HG02798 (cell line): ENCODE data around the gene LBR.
"Not testable (repeated sequence)": the region's sequence is repeated elsewhere in the genome, so short reads cannot be mapped to it uniquely, and the experiment has no call there.

ENCODE experiments used
- ATAC-seq: cut with Tn5 transposase; IDR thresholded peaks from one replicate; pipeline ENCODE4 v1.9.1; 2021; ENCODE audit warnings: mild to moderate bottlenecking; ENCODE audit not compliant: unreplicated experiment, poor library complexity

LBR gene

DNA sequence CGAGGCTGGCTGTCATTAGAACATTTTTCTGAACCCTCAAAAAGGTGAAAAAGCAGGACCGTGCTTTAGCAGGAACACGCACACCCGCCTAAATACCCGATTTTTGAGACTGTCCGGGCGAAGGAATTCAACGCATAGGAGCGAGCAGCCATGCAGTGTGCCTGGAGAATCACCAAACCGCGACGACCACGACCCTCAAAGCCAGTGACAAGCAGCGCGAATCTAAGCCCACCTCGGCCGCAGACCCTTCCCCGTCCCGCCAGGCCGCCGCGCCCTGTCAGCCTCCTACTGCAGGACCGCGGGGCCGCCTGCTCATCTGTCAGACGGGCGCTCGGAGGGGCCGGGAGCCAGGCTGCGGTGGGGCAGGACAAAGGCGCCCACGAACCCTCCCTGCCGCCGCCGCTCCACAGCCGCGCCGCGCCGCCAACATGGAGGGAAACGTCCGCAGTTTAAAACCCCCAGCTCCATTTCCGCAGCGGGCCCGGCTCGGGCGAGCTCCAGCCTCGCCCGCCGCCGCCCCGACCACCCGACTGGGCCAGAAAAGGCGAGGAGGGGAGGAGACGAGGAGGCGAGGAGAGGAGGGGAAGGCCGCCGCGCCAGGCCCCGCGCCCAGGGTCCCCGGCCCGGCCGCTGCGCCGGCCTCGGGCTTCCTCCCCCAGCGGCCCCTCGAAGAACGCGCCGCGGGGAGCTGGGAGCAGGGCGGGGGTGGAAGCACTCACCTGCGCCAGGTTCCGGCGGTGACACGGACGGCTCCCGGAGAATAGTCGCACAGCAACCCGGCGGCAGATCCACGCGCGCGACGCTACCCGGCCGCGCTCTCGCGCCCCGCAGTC, at the start of gene LBR:
Gene LBR, minus strand, starts transcription at position 804 of the 833 bp plus-strand sequence. CDS start 3,963 bp downstream, outside the sequence.
- peak; percentile 34 for ATAC-seq

DNA sequence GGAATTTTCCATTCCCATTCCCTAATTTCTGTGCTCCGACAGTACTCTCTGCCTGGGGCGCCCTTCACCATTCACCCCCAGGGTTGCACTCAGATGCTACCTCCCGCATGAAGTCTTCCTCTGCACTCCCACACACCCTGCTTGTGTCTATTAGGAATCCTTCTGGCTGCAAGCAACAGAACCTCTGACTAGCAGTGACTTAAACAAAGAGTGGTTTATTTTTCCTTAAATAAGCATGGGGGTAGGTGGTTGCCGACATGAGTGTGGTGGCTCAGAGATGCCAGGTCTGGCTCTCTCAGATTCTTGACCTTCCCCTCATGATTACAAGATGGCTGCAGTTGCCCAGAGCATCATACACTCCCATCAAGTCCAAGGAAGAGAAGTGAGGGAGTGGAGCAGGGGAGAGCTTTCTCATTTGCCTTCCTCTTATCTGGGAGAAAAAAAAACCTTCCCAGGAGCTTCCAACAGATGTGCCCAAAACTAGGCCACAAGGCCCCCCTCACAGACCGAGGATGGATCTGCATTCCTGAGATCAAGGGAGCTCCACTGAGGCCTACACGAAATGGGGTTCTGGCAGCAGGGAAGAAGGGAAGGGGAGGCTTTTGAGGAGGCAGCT, 49.6 kb upstream of the LBR start:
- ATAC-seq, result no peak

DNA sequence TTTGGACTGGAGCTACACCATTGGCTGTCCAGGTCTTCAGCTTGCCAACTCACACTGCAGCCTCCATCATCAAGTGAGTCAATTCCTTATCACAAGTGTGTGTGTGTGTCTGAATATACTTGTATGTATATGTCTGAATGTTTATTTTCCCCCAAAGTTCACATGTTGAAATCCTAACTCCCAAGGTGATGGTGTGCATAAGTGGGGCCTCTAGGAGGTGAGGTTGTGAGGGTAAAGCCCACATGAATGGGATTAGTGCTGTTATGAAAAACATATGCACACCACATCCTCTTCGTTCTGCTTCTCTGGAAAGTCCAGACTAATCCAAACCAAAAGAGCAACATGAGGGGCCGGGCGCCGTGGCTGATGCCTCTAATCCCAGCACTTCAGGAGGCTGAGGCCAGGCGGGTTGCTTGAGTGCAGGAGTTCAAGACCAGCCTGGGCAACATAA, 48.7 kb upstream of the LBR start:
- no peak for ATAC-seq

DNA sequence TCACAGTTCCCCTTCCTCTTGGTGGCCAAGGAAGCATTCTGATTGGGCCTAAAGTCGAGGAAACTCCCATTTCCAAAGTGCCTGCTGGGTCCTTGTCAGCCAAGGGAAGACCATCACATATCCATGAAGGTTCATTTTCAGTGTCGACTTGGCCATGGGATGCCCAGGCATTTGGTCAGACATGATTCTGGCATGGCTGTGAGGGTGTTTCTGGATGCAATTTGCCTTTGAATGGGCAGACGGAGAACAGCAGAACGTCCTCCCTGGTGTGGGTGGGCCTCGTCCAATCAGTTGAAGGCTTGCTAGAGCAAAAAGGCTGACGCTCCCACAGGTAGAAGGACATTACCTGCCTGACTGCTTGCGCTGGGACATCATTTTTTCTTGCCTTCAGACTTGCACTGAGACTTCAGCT, 48.3 kb upstream of the LBR start:
- no peak for ATAC-seq

DNA sequence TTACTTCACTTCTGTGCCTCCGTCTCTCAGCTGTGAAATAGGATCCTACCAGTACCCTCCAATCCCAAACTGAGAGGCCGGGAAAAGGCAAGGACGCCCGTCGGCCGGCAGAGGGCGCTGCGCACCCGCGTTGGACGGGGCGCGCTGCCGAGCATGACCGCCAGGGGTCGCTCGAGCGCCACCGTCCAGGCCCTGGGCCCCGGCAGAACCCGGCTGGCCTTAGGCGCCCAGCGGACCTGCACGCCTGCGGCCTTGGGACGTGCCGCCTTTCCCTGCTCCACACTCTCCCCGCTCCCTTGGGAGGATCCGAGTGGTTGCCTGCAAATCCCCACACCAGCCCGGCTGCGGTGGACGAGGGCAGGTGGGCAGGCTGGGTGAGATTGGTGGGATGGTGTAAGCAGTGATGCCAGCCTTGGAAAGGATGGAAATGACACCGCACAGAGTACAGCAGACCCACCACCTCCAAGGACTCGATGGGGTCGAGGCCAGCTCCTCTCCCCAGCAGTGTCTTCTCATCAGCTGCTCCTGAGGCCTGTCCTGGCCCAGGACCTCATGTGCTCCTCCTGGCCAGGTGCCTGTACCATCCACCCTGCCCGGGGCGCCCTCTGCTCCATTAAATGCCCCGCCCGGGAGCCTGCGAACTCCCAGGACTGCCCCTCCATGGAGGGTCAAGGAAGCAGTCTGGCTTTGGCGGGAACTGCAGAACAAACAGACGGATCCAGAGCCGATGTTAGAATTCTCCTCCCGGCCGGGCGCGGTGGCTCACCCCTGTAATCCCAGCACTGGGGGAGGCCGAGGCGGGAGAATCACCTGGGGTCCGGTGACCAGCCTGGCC, 47.4 kb upstream of the LBR start:
- ATAC-seq, result peak; percentile 87

DNA sequence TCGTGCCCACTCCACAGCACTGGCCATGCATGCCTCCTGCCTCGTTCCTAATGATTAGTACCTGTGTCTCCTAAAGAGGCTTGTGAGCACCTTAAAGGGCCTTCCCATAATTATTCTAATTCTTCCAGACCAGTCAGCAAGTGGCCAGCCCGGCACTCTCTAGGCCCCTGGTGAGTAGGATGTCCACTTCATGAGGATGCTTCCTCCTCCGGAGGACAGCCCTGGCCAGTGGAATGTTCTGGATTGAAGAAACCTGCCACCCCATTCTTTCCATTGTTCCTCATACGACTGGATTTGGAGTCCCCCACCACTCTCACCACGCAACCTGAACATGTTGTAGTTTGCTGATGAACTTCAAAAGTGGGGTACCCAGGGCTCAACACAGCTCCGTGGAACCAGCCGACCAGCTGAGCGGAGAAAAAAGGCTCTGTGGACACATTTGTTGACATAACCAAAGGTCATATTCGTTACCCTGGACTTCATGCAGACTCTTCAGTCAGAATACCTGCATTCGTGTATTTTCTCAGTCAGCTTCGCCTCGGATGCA, 46.7 kb upstream of the LBR start:
- no peak for ATAC-seq

DNA sequence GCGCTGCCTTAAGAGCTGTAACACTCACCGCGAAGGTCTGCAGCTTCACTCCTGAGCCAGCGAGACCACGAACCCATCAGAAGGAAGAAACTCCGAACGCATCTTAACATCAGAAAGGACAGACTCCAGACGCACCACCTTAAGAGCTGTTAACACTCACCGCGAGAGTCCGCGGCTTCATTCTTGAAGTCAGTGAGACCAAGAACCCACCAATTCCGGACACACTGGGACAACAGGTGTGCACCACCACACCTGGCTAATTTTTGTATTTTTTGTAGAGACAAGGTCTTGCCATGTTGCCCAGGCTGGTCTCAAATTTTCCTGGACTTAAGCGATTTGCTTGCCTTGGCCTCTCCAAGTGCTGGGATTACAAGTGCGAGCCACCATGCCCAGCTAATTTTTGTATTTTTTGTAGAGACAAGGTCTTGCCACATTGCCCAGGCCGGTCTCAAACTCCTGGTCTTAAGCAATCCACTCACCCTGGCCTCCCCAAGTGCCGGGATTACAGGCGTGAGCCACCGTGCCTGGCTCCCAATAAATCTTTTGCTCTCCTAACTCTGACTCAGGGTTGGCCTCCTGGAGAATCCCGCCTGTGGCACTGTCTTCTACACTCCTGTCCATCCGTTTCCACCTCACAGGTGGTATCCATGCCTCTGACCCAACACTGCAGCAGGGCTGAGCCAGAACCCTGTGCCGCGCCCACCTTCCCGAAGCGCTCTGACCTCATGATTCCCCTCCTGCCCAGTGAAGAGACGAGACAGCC, 46.0 kb upstream of the LBR start:
- not testable (repeated sequence) for ATAC-seq

DNA sequence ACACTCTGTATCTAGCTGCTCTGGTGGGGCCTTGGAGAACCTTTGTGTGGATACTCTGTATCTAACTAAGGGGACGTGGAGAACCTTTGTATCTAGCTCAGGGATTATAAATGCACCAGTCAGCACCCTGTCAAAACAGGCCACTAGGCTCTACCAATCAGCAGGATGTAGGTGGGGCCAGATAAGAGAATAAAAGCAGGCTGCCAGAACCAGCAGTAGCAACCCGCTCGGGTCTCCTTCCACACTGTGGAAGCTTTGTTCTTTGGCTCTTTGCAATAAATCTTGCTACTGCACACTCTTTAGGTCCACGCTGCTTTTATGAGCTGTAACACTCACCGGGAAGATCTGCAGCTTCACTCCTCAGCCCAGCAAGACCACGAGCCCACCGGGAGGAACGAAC, 45.4 kb upstream of the LBR start:
- ATAC-seq, result not testable (repeated sequence)

DNA sequence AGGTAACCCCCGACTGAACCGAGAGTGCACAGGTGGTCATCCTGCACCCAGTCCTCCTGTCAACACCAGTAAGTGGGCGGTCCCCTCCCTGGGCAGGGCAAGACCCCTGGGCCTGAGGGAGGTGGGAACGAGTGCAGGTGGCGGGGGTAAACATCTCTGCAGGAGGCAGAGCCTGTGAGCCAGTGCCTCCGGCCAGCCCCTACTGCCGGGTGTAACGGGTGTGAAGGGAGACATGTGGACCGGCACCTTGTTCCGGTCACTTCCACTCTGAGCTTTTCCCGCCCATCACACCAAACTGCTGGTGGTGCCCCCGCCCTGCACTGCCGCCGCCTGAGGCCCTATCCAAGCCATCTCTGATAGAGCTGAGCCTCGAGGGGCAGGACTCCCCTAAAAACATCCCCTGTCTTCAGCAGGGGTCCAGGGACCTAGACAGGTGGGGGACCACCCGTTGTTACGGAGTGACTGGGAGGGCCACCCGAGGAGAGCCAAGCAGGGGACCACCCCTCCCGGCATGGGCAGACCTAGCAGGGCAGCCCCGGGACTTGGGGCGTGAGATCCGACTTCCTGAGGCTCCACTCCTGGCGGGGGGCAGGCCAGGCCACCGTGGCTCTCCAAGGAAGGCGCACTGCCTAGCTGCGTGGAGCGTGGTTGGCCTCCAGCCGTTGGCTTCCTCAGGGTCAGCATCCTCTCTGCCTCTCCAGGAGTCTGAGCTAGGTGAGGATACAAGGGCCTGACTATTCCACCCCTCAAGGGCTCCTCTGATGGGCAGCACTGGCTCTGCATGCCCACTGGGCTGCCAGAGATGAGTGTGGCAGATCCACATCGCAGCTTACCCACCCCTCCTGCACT, 43.8 kb upstream of the LBR start:
- no peak for ATAC-seq

DNA sequence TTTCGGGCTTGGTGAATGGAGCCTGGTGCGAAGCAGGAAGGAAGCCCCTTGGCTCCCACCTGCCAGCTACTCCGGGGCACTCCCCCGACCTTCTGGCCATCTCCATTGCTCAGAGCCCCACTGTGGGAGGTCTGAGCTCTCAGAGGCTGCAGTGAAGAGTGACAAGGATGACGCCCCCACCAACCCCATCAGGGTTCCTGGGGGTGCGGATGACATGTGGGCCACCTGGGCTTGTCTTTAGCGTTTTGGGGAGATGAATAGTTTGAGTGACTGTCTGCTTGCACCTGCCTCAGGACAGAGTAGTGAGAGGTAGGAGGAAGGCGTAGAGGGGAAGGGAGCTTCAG, 43.2 kb upstream of the LBR start:
- ATAC-seq, result no peak

DNA sequence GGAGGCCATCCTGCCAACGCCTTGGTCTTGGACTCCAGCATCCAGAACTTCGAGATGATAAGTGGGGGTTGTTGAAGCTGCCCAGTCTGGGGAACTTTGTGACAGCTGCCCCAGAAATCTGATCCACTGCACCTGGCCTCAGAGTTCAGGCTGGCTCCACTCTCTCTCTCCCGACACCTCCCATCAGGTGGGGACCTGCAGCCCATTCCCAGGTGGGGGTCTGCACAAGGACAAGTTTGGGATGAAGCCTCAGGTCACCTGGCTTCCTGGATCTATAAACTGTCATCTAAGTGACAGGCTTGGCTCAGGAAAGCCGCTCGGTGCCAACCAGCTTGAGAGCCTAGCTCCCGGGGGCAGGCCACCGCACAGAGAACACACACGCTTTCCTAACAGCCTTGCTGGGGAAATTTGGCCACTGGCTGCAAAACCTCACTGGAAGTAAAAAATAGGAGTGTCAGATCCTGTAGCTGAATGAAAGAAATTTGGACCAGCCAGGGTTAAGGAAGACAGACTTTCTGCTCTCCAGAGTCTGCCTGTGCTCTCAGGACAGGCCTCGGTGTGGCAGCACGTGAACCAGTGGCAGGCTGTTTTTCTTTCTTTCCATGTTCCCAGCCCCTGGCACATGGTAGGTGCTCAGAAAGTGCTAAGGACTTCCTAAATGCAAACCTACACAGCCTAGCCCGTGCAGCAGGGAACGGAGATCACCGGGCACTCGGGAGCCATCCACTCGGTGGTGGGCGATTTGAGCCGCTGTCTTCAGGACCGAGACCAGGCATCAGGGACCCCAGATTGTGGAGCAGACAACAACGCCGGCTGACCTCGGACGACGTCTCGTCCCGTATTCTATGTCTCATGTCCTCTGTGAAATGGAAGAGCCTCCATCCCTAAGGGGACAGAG, 42.6 kb upstream of the LBR start:
- no peak for ATAC-seq

DNA sequence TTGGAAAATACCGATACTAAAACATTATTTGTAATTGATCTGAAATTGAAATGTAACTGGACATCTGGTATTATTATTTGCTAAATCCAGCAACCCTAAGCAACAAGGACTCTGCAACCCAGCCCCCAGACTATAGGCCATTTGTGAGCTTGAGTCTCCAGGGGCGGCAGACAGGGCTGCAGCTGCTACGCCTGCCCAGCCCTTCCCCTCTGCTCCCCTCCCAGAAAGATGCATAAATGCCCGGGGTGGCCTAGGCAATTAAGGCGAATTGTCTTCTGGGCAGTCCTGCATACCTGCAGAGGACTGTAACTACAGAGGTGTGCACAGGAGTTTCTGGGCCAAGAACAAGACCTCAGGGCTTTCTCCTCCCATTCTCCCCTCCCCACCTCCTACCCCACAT, 41.2 kb upstream of the LBR start:
- ATAC-seq, result no peak

DNA sequence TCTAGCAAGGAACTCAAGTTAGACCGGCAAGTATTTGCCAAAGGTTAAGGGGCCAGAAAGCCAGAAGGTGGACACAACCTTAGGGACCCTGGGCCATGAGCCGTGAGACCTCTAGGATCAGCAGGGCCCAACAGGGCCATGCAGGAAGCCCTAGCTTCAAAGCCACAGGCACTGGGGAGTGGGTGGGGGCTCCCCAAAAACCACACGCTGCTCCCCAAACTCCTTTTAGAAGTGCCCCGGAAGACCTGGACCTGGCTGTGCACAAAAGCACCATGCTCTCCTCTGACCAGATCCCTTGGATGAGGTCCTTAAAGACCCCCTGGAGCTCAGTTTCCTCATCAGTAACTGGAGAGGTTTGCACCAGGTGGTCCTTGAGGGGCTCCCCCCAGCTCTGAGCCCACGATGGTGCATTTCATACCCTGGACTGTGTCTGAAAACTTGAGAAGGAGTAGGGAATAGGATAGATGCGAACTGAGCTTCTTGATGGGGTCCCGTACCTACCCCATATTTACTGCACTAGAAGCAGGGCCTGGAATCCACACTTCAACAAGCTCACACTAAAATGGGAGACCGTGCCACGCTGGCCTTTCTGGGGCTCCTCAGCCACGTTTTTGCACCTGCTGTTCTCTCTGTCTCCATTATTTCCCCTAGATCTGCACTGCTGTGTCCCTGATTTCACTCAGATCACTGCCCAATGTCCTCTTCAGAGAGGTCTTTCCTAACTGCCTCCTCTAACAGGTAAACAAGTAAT, 40.6 kb upstream of the LBR start:
- ATAC-seq, result no peak

DNA sequence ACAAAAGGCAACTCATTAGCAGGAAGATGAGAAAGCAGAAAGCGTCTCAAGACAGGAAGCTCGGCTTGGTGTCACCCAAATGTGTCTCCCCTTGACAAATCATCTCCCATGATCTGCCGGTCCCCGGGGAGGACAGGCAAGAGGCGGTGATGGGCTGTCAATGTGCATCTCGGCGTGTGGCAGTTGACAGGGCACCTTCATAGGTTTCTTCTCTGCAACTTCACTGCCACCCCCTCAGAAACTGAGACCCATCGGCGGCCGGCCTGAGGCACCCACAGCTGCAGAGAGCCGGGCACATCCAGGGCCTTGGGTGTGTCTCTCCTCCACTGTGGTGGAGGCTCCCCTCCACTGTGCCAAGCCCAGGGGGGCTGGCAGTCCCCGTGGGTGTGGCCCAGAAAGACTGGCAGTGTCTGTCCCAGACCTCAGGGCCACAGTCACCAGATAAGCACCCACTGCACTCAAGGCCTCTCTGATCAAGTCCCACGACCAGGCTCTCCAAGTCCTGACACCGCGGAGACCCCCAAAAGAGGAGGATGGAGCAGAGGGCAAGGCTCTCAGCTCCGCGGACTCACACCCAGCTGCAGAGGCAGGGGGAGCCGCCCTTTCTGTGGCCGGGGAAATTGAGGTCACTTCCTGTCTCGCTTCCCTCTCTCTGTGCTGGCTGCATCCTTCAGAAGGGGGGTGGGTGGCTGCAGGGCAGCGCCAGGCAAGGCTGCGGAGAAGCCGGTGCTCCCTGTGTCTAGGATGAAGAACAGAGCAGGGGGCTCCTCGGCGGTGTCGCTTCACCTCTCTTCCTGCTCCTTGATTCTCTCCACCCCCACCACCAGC, 39.6 kb upstream of the LBR start:
- peak; percentile 96 for ATAC-seq

DNA sequence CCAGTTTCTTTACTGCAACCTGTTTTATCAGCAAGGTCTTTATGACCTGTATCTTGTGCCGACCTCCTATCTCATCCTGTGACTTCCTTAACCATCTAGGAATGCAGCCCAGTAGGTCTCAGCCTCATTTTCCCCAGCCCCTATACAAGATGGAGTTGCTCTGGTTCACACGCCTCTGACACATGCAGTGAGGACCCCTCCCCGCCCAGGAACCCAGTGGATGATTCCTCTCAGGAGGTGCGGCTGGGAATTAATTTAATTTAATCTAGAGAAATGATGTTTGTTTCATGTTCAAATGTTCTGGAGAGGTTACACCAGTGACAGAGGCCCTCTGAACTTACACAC, 39.0 kb upstream of the LBR start:
- no peak for ATAC-seq

DNA sequence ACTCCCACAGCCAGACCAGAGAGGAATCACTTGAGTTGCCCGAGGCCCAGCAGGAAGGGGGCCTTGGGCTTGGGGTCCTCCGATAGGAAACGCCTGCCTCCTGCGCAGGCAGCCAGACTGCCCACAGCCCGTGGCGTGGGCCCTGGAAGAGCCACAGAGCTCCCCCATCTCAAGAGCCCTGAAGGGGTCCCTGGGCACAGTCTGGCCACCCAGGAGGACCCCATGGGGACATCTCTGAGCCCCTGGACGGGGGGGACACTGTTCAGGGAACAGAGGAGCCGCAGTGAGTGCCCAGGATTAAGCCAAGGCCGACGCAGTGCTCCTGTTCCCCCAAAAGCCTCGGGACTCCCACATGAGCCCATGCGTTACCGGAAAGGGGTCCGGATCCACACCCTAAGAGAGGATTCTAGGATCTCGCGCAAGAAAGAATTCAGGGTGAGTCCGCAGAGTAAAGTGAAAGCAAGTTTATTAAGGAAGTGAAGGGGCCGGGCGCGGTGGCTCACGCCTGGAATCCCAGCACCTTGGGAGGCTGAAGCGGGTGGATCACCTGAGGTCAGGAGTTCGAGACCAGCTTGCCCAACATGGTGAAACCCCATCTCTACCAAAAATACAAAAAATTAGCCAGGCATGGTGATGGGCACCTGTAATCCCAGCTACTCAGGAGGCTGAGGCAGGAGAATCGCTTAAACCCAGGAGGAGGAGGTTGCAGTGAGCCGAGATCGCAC, 38.1 kb upstream of the LBR start:
- ATAC-seq, result no peak
